Measurements from ENCODE around the gene MAPK14. TPM values are rescaled to one million over a fixed set of nuclear protein-coding genes. Genes with fewer than 3 reads are reported as not detected.

The MAPK14 gene
- total and polyA plus RNA-seq, 9 of the 15 experiments (the other 6 are each of a cell fraction or from before 2014, with no cell fraction given) = 8.8 to 62.7 (median 35.5) TPM

DNA sequence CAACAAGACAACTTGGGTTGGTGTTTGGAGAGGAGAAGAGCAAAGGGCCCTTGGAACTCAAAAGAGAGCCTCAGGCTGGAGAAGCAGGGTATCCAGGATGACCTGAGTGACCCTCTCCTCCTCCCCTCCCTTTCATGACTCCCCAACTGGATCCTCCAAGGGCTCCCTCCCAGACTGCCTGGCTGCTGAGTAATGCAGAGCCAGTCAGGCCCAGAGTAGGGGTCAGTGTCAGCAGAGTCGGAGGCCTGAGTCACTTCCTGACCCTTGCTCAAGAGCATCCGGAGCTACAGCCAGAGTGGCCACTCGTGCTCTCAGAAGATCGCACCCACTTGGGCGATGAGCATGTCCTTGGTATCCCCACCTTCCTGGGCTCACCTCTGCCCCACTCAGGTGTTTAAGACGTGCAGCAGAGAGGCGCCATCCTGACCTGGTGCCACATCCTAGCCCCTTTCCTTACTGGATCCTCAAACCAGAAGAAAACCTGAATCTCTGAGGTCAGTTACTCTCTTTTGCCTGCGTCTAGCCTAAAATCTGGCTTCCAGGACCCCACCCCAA, 99.9 kb downstream of the MAPK14 start (continued):
- TF ChIP-seq, protein P1, sequence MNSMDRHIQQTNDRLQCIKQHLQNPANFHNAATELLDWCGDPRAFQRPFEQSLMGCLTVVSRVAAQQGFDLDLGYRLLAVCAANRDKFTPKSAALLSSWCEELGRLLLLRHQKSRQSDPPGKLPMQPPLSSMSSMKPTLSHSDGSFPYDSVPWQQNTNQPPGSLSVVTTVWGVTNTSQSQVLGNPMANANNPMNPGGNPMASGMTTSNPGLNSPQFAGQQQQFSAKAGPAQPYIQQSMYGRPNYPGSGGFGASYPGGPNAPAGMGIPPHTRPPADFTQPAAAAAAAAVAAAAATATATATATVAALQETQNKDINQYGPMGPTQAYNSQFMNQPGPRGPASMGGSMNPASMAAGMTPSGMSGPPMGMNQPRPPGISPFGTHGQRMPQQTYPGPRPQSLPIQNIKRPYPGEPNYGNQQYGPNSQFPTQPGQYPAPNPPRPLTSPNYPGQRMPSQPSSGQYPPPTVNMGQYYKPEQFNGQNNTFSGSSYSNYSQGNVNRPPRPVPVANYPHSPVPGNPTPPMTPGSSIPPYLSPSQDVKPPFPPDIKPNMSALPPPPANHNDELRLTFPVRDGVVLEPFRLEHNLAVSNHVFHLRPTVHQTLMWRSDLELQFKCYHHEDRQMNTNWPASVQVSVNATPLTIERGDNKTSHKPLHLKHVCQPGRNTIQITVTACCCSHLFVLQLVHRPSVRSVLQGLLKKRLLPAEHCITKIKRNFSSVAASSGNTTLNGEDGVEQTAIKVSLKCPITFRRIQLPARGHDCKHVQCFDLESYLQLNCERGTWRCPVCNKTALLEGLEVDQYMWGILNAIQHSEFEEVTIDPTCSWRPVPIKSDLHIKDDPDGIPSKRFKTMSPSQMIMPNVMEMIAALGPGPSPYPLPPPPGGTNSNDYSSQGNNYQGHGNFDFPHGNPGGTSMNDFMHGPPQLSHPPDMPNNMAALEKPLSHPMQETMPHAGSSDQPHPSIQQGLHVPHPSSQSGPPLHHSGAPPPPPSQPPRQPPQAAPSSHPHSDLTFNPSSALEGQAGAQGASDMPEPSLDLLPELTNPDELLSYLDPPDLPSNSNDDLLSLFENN (IDR thresholded peaks at IDR 0.05; ENCODE audit: low read depth in 2 of 2, low read length in 2 of 2) = 0 out of 4 replicates have a peak, but pooled peaks of 1 of the 2 experiments have one; percentile 35
- TF ChIP-seq ZNF431 (CRISPR knock-in tag; IDR thresholded peaks at IDR 0.05) = no peak
- TF ChIP-seq ZNF76 (CRISPR knock-in tag; IDR thresholded peaks at IDR 0.05; ENCODE audit: borderline replicate concordance) = no peak
- no peak for TF ChIP-seq GTF2E2 (tag; IDR thresholded peaks at IDR 0.05)
- TF ChIP-seq ZC3H8 (IDR thresholded peaks at IDR 0.05) = no peak
- TF ChIP-seq MAZ (CRISPR knock-in tag; conservative IDR thresholded peaks at IDR 0.05 in 1 of 2, IDR thresholded peaks at IDR 0.05 in 1 of 2) = peak; percentile 31 to 65; a peak in 2 of 4 replicates
- peak; percentile 84 for TF ChIP-seq DMBX1 (CRISPR knock-in tag; IDR thresholded peaks at IDR 0.05; ENCODE audit: borderline replicate concordance)
- no peak for TF ChIP-seq HMGXB4 (CRISPR knock-in tag; IDR thresholded peaks at IDR 0.05)
- no peak for TF ChIP-seq ELF1 (tag; IDR thresholded peaks at IDR 0.05)
- no peak for TF ChIP-seq ADNP (tag; IDR thresholded peaks at IDR 0.05)
- no peak for TF ChIP-seq IFI16 (CRISPR knock-in tag; IDR thresholded peaks at IDR 0.05)
- TF ChIP-seq E4F1 (CRISPR knock-in tag; IDR thresholded peaks at IDR 0.05; ENCODE audit: borderline replicate concordance) = no peak
- peak; percentile 99 for TF ChIP-seq ETV1 (tag; conservative IDR thresholded peaks at IDR 0.05; ENCODE audit: low read depth)
- TF ChIP-seq ZNF311 (CRISPR knock-in tag; IDR thresholded peaks at IDR 0.05) = no peak
- TF ChIP-seq ZBTB11 (CRISPR knock-in tag; IDR thresholded peaks at IDR 0.05) = no peak
- TF ChIP-seq CTBP1 (IDR thresholded peaks at IDR 0.05; ENCODE audit: borderline replicate concordance) = peak; percentile 73; the same call in 1 of the 2 replicates
